Activated naive CD4-positive, alpha-beta T cell treated with anti-CD3 and anti-CD28 coated beads, Interleukin-2, amount 10 ng/mL, durations not matched to agents 7 days and 5 days (primary cell): ENCODE data around the gene KLHL13.

Experiments used
- CTCF ChIA-PET: fragments of 350-600 bp; sonication (Branson Sonifier 250); formaldehyde crosslinking; loops from one replicate; lab custom pipeline; 2021; ENCODE audit warnings: antibody characterized with exemption; lab: Charles Lee
- DNase-seq: peaks from one replicate; pipeline ENCODE4 v3.0.0-alpha.2; 2020
- H3K27ac Mint-ChIP-seq: one replicate; pipeline ENCODE4 v1.8.0; 2021; ENCODE audit warnings: mild to moderate bottlenecking, moderate library complexity, mixed read lengths
- H3K27me3 Mint-ChIP-seq: one replicate; pipeline ENCODE4 v1.8.0; 2021; ENCODE audit warnings: mild to moderate bottlenecking, mixed read lengths
- H3K36me3 Mint-ChIP-seq: one replicate; pipeline ENCODE4 v1.8.0; 2021; ENCODE audit warnings: mixed read lengths
- H3K4me1 Mint-ChIP-seq: one replicate; pipeline ENCODE4 v1.8.0; 2021; ENCODE audit warnings: mixed read lengths
- H3K4me3 Mint-ChIP-seq: one replicate; pipeline ENCODE4 v1.8.0; 2021; ENCODE audit warnings: mild to moderate bottlenecking, moderate library complexity, mixed read lengths
- H3K9me3 Mint-ChIP-seq: one replicate; pipeline ENCODE4 v1.8.0; 2021; ENCODE audit warnings: mixed read lengths

KLHL13 gene

GRCh38 chrX:118117741-118118140 lies 1.1 kb upstream of the KLHL13 start:
- peak overlapping the region; percentile 6 for H3K4me3 Mint-ChIP-seq
- no peaks in the 10 kb centered on the region for H3K9me3 Mint-ChIP-seq
- no peak overlapping the region for H3K27ac Mint-ChIP-seq
- peaks cover 7% of the 10 kb centered on the region for H3K4me1 Mint-ChIP-seq
- no peaks in the 10 kb centered on the region for H3K36me3 Mint-ChIP-seq
- peaks cover 20% of the 10 kb centered on the region for H3K27me3 Mint-ChIP-seq
- CTCF ChIA-PET = interaction anchor here (0.6 kb wide), 1 partner anchor 619 kb away, joined by 3 read pairs; no protein-coding TSS in a partner anchor
- no peak for DNase-seq

GRCh38 chrX:118115953-118116712 lies 477 bp downstream of the KLHL13 start:
- Mint-ChIP-seq H3K36me3 (no peaks in the 10 kb centered on the region), H3K9me3 (no peaks in the 10 kb centered on the region), H3K4me3 (peak overlapping the region; percentile 41), H3K27me3 (peaks cover 20% of the 10 kb centered on the region), H3K4me1 (peaks cover 7% of the 10 kb centered on the region), H3K27ac (no peak overlapping the region)
- peak; percentile 20 for DNase-seq
- CTCF ChIA-PET = no interaction called here

- H3K27me3 Mint-ChIP-seq = peaks cover 20% of the 10 kb centered on the region
- CTCF ChIA-PET = no interaction called here
Observed at GRCh38 chrX:118114971-118115370, 1.6 kb downstream of the KLHL13 start.

GRCh38 chrX:118109065-118109464 lies 7.5 kb downstream of the KLHL13 start:
- Mint-ChIP-seq H3K9me3 (no peaks in the 10 kb centered on the region), H3K27me3 (no peaks in the 10 kb centered on the region), H3K27ac (no peak overlapping the region), H3K4me1 (no peaks in the 10 kb centered on the region), H3K36me3 (no peaks in the 10 kb centered on the region), H3K4me3 (no peak overlapping the region)
- CTCF ChIA-PET = no interaction called here
- DNase-seq = no peak

More at GRCh38 chrX:118114971-118115370, 1.6 kb downstream of the KLHL13 start:
- H3K36me3 Mint-ChIP-seq = no peaks in the 10 kb centered on the region
- H3K4me1 Mint-ChIP-seq = peaks cover 7% of the 10 kb centered on the region
- H3K27ac Mint-ChIP-seq = no peak overlapping the region
- no peaks in the 10 kb centered on the region for H3K9me3 Mint-ChIP-seq
- H3K4me3 Mint-ChIP-seq = no peak overlapping the region
- DNase-seq = no peak

GRCh38 chrX:118108304-118108703 lies 8.3 kb downstream of the KLHL13 start:
- CTCF ChIA-PET = no interaction called here
- no peak overlapping the region for H3K27ac Mint-ChIP-seq
- H3K4me3 Mint-ChIP-seq = no peak overlapping the region
- no peak for DNase-seq
- no peaks in the 10 kb centered on the region for H3K9me3 Mint-ChIP-seq
- H3K27me3 Mint-ChIP-seq = no peaks in the 10 kb centered on the region
- H3K36me3 Mint-ChIP-seq = no peaks in the 10 kb centered on the region
- no peaks in the 10 kb centered on the region for H3K4me1 Mint-ChIP-seq

GRCh38 chrX:118100091-118100490 lies 16.5 kb downstream of the KLHL13 start:
- Mint-ChIP-seq H3K9me3 (no peaks in the 10 kb centered on the region), H3K4me1 (no peaks in the 10 kb centered on the region), H3K4me3 (no peak overlapping the region), H3K36me3 (no peaks in the 10 kb centered on the region), H3K27me3 (no peaks in the 10 kb centered on the region), H3K27ac (no peak overlapping the region)
- CTCF ChIA-PET = no interaction called here
- no peak for DNase-seq

GRCh38 chrX:118088084-118088483 lies 28.5 kb downstream of the KLHL13 start:
- CTCF ChIA-PET = no interaction called here
- Mint-ChIP-seq H3K9me3 (no peaks in the 10 kb centered on the region), H3K4me1 (no peaks in the 10 kb centered on the region), H3K27me3 (no peaks in the 10 kb centered on the region), H3K27ac (no peak overlapping the region), H3K36me3 (no peaks in the 10 kb centered on the region), H3K4me3 (no peak overlapping the region)
- DNase-seq = no peak

- H3K36me3 Mint-ChIP-seq = no peaks in the 10 kb centered on the region
- CTCF ChIA-PET = no interaction called here
- no peaks in the 10 kb centered on the region for H3K4me1 Mint-ChIP-seq
- no peak for DNase-seq
- H3K9me3 Mint-ChIP-seq = no peaks in the 10 kb centered on the region
- H3K27me3 Mint-ChIP-seq = no peaks in the 10 kb centered on the region
- no peak overlapping the region for H3K27ac Mint-ChIP-seq
- no peak overlapping the region for H3K4me3 Mint-ChIP-seq
Observed at GRCh38 chrX:118074196-118074595, 42.4 kb downstream of the KLHL13 start.

- Mint-ChIP-seq H3K9me3 (no peaks in the 10 kb centered on the region), H3K27ac (no peak overlapping the region), H3K27me3 (no peaks in the 10 kb centered on the region), H3K4me1 (no peaks in the 10 kb centered on the region), H3K36me3 (no peaks in the 10 kb centered on the region), H3K4me3 (no peak overlapping the region)
- CTCF ChIA-PET = no interaction called here
- DNase-seq = no peak
Observed at GRCh38 chrX:118066867-118067515, 49.6 kb downstream of the KLHL13 start.

GRCh38 chrX:118062817-118063615 lies 53.6 kb downstream of the KLHL13 start:
- H3K27ac Mint-ChIP-seq = no peak overlapping the region
- CTCF ChIA-PET = no interaction called here
- no peak overlapping the region for H3K4me3 Mint-ChIP-seq
- no peaks in the 10 kb centered on the region for H3K4me1 Mint-ChIP-seq
- H3K9me3 Mint-ChIP-seq = no peaks in the 10 kb centered on the region
- H3K27me3 Mint-ChIP-seq = no peaks in the 10 kb centered on the region
- H3K36me3 Mint-ChIP-seq = no peaks in the 10 kb centered on the region
- DNase-seq = no peak

GRCh38 chrX:118062048-118062789 lies 54.4 kb downstream of the KLHL13 start:
- H3K27ac Mint-ChIP-seq = no peak overlapping the region
- H3K27me3 Mint-ChIP-seq = no peaks in the 10 kb centered on the region
- DNase-seq = no peak
- CTCF ChIA-PET = no interaction called here
- H3K36me3 Mint-ChIP-seq = no peaks in the 10 kb centered on the region
- H3K4me1 Mint-ChIP-seq = no peaks in the 10 kb centered on the region
- no peaks in the 10 kb centered on the region for H3K9me3 Mint-ChIP-seq
- no peak overlapping the region for H3K4me3 Mint-ChIP-seq

GRCh38 chrX:118058924-118059323 lies 57.7 kb downstream of the KLHL13 start:
- DNase-seq = no peak
- Mint-ChIP-seq H3K4me3 (no peak overlapping the region), H3K36me3 (no peaks in the 10 kb centered on the region), H3K4me1 (no peaks in the 10 kb centered on the region), H3K9me3 (no peaks in the 10 kb centered on the region), H3K27ac (no peak overlapping the region), H3K27me3 (no peaks in the 10 kb centered on the region)
- CTCF ChIA-PET = no interaction called here

- CTCF ChIA-PET = no interaction called here
Observed at GRCh38 chrX:118056870-118057269, 59.7 kb downstream of the KLHL13 start.

GRCh38 chrX:118049713-118050112 lies 66.9 kb downstream of the KLHL13 start:
- H3K4me1 Mint-ChIP-seq = no peaks in the 10 kb centered on the region
- CTCF ChIA-PET = no interaction called here
- no peak for DNase-seq
- H3K4me3 Mint-ChIP-seq = no peak overlapping the region
- H3K36me3 Mint-ChIP-seq = no peaks in the 10 kb centered on the region
- no peaks in the 10 kb centered on the region for H3K9me3 Mint-ChIP-seq
- H3K27me3 Mint-ChIP-seq = no peaks in the 10 kb centered on the region
- no peak overlapping the region for H3K27ac Mint-ChIP-seq

More at GRCh38 chrX:118056870-118057269, 59.7 kb downstream of the KLHL13 start:
- no peak overlapping the region for H3K27ac Mint-ChIP-seq
- no peak overlapping the region for H3K4me3 Mint-ChIP-seq
- no peaks in the 10 kb centered on the region for H3K9me3 Mint-ChIP-seq
- no peaks in the 10 kb centered on the region for H3K4me1 Mint-ChIP-seq
- no peak for DNase-seq
- H3K27me3 Mint-ChIP-seq = no peaks in the 10 kb centered on the region
- H3K36me3 Mint-ChIP-seq = no peaks in the 10 kb centered on the region
